ENCODE measurements around the gene INHBE.
"Not testable (repeated sequence)": the region's sequence is repeated elsewhere in the genome, so short reads cannot be mapped to it uniquely, and the experiment has no call there.

INHBE gene, protein sequence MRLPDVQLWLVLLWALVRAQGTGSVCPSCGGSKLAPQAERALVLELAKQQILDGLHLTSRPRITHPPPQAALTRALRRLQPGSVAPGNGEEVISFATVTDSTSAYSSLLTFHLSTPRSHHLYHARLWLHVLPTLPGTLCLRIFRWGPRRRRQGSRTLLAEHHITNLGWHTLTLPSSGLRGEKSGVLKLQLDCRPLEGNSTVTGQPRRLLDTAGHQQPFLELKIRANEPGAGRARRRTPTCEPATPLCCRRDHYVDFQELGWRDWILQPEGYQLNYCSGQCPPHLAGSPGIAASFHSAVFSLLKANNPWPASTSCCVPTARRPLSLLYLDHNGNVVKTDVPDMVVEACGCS

DNA sequence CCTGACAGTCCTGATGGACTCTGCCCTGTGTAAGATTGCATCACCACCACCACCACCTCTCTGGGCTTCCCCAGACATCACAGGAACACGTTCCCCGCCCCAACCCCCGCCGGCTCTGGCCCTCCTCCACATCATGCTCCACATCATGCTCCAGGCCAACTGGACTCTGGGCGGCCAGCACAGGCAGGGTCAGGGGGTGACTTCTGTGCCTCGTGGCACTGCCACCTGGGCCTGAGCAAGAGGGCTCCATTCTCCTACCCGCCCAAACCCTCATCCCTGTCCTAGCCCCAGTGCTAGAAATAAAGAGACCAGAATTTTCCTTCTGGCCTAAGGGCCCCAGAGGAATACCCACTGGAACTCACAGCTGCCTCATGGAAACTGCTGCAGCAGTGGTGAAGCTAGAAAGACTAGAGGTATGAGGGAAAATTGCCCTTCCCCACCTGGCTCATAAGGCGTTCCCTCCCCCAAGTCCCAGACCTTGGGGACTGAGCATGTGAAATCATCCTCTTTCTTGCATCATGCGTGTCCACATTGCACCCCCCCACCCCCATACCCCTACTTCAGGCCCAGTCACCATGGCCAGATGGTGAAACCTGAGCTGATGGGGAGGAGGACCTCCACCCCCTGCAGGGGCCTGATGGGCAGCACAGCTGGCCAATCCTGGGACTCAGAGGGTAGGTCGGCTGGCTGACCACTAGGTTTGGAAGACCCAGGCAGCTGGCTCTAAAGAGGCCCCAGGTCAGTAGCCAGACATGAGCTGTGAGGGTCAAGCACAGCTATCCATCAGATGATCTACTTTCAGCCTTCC lies at the start of gene INHBE:
Gene INHBE (plus strand): TSS at position 742 of the 808 bp plus-strand sequence. CDS start 230 bp downstream, outside the sequence.
- no peak for DNase-seq

DNA sequence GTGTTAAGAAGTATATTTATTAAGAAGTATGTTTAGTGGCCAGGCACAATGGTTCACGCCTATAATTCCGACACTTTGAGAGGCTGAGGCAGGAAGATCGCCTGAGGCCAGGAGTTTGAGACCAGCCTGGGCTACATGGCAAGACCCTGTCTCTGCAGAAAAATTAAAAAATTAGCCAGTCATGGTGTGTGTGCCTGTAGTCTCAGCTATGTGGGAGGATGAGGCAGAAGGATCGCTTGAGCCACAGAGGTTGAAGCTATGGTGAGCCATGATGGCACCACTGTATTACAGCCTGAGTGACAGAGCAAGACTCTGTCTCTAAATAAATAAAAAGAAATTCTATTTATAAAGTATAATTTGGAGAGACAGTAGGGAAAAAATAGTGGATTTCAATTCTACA lies 44.6 kb upstream of the INHBE start:
- no peak for DNase-seq

DNA sequence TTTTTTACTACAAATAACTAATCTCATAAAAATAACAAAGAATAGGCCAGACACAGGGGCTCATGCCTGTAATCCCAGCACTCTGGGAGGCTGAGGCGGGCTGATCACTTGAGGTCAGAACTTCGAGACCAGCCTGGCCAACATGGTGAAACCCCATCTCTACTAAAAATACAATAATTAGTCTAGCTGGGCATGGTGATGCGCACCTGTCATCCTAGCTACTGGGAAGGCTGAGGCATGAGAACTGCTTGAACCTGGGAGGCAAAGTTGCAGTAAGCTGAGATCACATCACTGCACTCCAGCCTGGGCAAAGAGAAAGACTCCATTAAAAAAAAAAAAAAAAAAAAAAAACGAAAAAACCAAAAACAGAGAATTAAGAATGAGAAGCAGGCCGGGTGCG lies 40.9 kb upstream of the INHBE start:
- DNase-seq, result not testable (repeated sequence)

DNA sequence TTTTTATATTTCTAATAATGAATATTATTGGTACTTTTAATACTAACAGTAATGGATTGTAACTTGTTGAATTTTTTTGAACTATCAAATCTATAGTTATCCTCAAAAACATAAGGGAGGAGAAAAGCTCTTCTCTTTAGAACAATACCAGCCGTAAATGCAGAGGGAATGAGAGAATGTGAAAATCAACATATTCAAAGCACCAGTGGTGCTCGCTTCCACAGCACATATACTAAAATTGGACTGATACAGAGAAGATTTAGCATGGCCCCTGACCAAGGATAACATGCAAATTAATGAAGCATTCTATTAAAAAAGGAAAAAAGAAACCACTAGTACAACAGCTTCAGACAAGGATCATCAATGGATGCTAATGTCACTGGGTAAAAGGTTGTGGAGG lies 40.0 kb upstream of the INHBE start:
- no peak for DNase-seq

DNA sequence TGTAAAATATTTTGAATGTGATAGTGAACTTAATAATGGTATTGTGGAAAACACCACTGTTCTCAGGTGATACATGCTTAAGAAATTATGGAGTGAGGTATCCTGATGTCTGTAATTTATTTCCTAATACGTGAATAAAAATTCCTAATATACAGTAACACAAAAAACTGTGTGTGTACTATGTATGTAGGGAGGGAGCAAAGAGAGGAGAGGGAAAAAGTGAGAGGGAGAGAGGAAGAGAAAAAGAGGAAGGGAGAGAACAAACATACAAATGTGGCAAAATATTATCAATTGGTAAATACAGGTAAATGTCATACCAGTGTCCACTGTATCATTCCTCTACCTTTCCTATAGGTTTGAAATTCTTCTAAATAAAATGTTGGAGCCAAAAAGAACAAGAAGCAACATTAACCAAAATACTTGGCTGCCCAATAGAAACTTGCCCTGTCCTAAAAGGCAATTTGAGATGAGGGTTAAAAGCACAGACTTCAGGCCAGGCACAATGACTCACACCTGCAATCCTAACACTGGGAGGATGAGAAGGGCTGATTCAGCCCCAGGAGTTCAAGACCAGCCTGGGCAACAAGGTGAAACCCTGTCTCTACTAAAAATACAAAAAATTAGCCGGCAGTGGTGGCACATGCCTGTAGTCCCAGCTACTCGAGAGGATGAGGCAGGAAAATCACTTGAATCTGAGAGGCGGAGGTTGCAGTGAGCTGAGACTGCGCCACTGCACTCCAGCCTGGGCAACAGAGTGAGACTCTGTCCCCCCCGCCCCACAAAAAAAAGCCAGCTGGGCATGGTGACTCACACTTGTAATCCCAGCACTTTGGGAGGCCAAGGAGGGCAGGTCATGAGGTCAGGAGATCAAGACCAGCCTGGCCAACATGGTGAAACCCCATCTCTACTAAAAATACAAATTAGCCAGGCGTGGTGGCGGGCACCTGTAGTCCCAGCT lies 38.8 kb upstream of the INHBE start:
- no peak for DNase-seq

DNA sequence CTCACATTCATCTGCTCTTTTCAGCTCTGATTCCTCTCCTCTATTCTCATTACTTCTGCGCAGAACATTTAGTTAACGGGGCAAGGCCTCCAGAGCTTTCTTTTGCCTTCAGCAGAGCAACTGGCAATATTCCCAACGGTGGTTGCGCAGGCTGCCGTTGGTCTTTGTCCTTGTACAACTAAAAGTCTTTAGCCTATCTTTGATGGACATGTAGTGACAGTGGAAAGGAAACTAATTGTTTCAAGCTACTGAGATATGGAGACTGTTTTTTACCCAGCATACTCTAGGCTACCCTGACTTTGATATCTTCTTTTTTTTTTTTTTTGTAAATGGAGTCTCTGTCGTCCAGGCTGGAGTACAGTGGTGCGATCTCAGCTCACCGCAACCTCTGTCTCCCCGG lies 36.9 kb upstream of the INHBE start:
- DNase-seq, result no peak

DNA sequence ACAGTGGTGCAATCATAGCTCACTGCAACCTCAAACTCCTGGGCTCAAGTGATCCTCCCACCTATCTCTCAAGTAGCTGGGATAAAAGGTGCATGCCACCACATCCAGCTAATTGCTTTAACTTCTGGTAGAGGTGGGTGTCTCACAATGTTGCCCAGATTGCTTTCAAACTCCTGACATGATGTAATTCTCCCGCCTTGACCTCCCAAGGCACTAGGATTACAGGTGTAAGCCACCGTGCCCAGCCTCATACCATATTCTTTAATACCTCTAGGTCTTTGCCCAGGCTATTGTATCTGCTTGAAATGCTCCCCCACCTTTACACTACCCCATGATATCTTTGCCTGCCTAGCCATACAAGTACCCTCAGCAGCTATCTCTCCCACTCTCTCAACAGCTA lies 35.6 kb upstream of the INHBE start:
- no peak for DNase-seq

DNA sequence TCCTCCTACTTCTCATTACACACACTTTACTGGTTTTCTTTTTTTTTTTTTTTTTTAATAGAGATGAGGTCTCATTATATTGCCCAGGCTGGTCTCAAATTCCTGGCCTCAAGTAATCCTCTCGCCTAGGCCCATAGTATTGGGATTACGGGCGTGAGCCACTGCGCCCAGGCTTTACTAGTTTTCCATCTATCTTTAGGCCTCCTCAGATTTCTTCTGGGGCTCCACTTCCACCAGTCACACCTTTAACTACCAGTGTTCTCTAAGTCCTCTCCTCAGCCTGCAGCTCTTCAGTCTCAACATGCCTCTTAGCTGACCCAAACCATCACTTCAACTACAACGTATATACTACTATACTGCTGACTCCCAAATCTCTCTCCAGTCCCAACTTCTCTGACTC lies 34.6 kb upstream of the INHBE start:
- DNase-seq, result no peak

DNA sequence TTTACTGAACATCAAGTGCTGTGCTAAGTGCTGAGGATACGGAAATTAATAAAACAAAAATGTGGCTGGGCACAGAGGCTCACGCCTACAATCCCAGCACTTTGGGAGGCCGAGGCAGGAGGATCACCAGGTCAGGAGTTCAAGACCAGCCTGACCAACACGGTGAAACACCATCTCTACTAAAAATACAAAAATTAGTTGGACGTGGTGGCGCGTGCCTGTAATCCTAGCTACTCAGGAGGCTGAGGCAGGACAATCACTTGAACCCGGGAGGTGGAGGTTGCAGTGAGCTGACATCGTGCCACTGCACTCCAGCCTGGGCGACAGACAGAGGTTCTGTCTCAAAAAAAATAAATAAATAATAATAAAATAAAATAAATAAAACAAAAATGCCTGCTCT lies 28.2 kb upstream of the INHBE start:
- DNase-seq, result not testable (repeated sequence)

DNA sequence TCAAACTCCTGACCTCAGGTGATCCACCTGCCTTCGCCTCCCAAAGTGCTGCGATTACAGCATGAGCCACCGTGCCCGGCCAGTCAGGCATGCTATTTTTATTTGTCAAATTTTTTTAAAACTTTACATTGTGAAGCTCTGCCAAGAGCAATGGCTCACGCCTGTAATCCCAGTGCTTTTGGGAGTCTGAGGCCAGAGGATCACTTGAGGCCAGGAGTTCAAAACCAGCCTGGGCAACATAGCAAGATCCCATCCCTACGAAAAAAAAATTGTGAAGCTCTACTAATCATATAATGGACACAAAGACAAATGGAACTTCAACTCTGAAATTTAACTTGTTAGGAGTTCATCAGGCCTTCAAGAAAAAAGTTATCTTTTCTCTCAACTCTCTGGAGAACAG lies 26.1 kb upstream of the INHBE start:
- DNase-seq, result no peak

DNA sequence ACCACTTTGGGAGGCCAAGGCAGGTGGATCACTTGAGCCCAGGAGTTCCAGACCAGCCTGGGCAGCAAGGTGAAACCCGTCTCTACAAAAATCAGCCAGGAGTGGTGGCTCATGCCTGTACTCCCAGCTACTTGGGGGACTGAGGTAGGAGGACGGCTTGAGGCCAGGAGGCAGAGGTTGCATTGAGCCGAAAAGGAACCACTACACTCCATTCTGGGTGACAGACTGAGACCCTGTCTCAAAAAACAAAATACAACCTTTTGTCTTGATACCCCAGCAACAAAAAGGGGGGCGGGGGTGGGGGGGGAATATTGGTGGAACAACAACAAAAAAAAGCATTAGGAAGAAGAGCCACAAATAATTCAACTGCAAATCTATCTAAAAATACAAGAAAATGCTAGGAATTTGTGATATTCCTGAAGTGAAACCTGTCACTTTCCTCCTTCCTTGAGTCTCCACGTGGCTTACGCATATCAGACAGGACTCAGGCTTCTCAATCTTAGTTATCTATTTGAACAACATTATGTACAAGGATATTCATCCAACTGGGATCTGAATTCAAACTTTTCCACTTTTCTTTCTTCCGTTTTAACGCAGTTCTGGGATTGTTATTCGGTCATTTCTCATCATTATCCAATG lies 25.5 kb upstream of the INHBE start:
- no peak for DNase-seq

DNA sequence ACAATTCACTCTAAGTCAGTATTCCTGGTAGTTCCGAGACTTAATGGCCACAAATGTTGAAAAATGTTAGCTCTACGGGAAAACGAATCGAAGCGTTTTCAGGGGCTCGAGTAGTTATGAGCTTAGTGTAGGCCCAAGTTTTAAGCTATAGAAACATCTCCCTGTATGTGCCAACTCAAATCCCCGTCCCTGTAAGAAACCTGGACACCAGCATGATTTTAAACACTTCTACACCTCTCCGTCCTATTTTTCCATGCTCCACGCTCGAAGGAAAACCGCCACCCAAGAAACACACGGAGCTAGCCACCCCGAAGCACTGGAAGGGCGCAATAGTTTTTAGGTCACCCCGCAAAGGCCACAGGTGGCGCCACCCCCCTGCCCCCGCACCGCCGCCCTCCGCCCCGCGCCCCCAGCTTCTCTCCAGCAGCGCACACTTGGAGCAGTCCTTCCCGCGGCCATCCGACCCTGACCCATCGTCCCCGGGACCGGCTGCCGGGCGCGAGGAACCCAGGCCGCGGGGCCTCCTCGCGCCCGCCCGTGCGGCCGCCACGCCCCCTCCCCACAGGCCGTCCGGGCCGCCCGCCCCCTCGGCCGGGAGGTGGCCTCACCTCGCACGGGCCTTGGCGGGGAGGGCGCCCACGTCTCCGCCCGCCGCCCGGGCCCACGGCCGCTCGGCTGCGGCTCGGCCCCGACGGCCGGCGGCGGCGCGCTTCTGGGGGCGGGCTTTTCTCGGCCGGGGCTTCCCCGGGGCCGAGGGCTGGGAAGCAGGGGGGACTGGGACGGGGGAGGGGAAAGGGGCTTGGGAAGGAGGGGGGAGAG lies 24.8 kb upstream of the INHBE start:
- DNase-seq, result no peak

GRCh38 chr12:57430931-57431566 lies 24.1 kb upstream of the INHBE start, which contains the start of gene R3HDM2:
TSS of gene R3HDM2 (minus strand) at chr12:57431043. CDS start at chr12:57310428, 120,615 bp downstream.
- DNase-seq, result peak; percentile 80

GRCh38 chr12:57431654-57432188 lies 23.4 kb upstream of the INHBE start:
- DNase-seq, result no peak

DNA sequence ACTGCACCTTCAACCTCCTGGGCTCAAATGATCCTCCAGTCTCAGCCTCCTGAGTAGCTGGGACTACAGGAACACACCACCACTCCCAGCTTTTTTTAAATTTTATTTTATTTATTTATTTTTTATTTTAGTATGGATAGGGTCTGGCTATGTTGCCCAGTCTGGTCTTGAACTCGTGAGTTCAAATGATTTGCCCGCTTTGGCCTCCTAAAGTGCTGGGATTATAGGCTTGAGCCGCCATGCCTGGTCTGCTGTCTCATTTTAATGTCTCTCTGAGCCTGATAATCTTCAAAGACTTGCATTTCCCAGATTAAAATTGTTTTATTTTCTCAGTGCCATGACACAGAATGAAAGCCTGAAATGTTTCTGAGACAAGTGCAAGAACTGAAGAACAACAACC lies 21.7 kb upstream of the INHBE start:
- no peak for DNase-seq

GRCh38 chr12:57434517-57435223 lies 20.4 kb upstream of the INHBE start, which contains the start of gene INHBC:
TSS of gene INHBC (plus strand) at chr12:57434784. CDS start at chr12:57434887, 103 bp downstream.
- no peak for DNase-seq

DNA sequence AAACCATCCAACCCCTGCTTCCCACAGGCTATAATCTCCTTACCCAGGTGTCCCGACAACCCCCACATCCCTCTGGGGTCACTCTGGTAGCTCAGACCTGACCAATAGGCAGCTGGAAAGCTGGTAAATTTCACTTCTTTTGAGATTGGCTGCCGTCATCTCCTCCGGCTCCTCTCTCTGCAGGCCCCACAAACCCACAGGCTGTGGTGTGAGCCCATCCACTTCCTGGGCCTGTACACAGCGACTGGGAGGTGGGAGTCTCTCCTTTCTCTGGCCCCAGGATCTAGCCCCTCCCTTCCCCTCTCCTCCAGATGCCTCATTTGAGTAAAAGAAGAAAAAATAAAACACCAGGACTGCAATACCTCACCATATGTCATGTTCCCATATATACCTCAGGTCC lies 19.8 kb upstream of the INHBE start:
- no peak for DNase-seq

DNA sequence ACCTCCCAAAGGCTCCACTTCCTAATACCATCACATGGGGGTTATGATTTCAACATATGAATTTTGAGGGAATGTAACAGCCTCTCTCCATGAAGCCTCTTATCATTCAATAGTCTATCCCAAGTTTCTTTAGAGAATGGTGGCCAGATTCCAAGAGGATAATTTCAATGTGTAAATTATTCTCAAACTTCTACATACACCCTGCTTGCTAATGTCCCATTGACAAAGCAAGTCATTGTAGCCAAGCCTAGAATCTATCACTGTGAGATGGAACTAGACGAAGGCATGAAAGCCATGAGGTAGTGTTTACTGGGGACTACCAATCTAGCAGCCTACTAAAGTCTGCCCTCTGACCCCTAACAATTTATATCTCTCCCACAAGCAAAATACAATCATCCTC lies 16.7 kb upstream of the INHBE start:
- no peak for DNase-seq

DNA sequence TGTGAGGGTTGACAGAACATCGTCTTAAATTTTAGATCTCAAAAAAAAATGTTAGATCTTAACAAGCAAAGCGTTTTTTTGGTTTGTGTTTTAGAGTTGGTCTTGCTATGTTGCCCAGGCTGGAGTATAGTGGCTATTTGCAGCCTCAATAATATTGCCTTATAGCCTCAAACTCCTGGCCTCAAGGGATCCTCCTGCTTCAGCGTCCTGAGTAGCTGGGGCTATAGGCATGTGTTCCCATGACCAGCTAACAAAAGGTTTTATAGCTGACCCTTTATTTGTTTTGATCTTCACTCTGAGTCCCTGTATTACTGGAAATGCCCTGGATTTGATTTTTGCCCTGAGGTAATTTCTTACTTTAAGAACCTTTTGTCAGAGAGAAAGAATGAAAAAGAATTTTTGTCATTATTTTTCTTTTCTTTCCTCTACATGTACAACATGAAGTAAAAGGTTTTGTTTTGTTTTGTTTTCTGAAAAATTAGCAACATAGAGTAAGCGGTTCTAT lies 15.3 kb upstream of the INHBE start:
- no peak for DNase-seq

GRCh38 chr12:57441393-57441792 lies 13.7 kb upstream of the INHBE start:
- DNase-seq, result not testable (repeated sequence)

Data from NCI-H1436 treated with DMSO at 0.1 percent for 48 hours (cell line).